AG04450 (cell line): ENCODE measurements around the gene TUBGCP2. TPM values are rescaled to one million over a fixed set of nuclear protein-coding genes. Genes with fewer than 3 reads are reported as not detected.

ENCODE experiments used
- CTCF ChIA-PET: fragments of 300-600, 350-600 bp; formaldehyde crosslinking; extraction: SDS; loops from one replicate; lab custom pipeline; 2022; ENCODE audit warnings: antibody characterized with exemption, inconsistent platforms; lab: Charles Lee
- POLR2A ChIA-PET: fragments of 350-600 bp; formaldehyde crosslinking; extraction: SDS; loops from one replicate; lab custom pipeline; 2021; ENCODE audit warnings: antibody characterized with exemption, inconsistent platforms; lab: Yijun Ruan, JAX
- DNase-seq: peaks from one replicate; pipeline ENCODE4 v3.0.0-alpha.2; 2011; ENCODE audit warnings: low read depth, low spot score
- H3K27ac ChIP-seq: one replicate; pipeline ENCODE4 v1.5.1; 2012; ENCODE audit warnings: low read depth, low read length, control low read depth
- H3K27me3 ChIP-seq: one replicate; pipeline ENCODE4 v1.6.0; 2012; ENCODE audit warnings: low read length; ENCODE audit not compliant: control insufficient read depth, insufficient read depth
- H3K4me3 ChIP-seq: 2 replicates; pipeline ENCODE4 v1.5.1; 2011; ENCODE audit warnings: mild to moderate bottlenecking, low read depth, low read length, control low read depth
- H3K9me3 ChIP-seq: 2 replicates; pipeline ENCODE4 v1.5.1; 2012; ENCODE audit warnings: low read length; ENCODE audit not compliant: control insufficient read depth, insufficient read depth
- CTCF ChIP-seq: IDR thresholded peaks from 2 replicates; pipeline ENCODE4 v1.5.1; 2011; ENCODE audit warnings: low read depth, low read length, control low read depth, inconsistent platforms
- polyA plus RNA-seq: library from polyadenylated mRNA; depleted of rRNA; stranded (reverse); fragments of >200 nt; gene quantifications from 2 replicates; pipeline ENCODE4 v1.2.3, GENCODE V29; 2011

Gene TUBGCP2
- polyA plus RNA-seq, 1 experiment = 40.0 TPM

- CTCF ChIA-PET = no interaction called here
These were observed 70.8 kb downstream of the TUBGCP2 start, which contains the start of gene VENTX for GRCh38 chr10:133237588-133238465. Gene VENTX (plus strand): TSS chr10:133237855. CDS start chr10:133237915, 60 bp downstream.

GRCh38 chr10:133237241-133237587 lies 71.5 kb downstream of the TUBGCP2 start:
- H3K27me3 ChIP-seq = peaks cover 70% of the 10 kb centered on the region
- peaks cover 3% of the 10 kb centered on the region; the same call in 1 of the 2 replicates for H3K9me3 ChIP-seq
- no peak overlapping the region for H3K27ac ChIP-seq
- TF ChIP-seq CTCF = no peak
- no peak overlapping the region for H3K4me3 ChIP-seq
- POLR2A ChIA-PET = no interaction called here
- DNase-seq = no peak
- CTCF ChIA-PET = no interaction called here

More at GRCh38 chr10:133237588-133238465, 70.8 kb downstream of the TUBGCP2 start, which contains the start of gene VENTX:
- no peak for TF ChIP-seq CTCF
- POLR2A ChIA-PET = no interaction called here
- DNase-seq = no peak
- Histone ChIP-seq H3K4me3 (no peak within 1 kb of the TSS), H3K9me3 (peaks cover 3% of the 10 kb centered on the region; the same call in 1 of the 2 replicates), H3K27me3 (peaks cover 67% of the 10 kb centered on the region), H3K27ac (no peak within 1 kb of the TSS)

GRCh38 chr10:133236401-133237240 lies 72.1 kb downstream of the TUBGCP2 start:
- no peak for TF ChIP-seq CTCF
- Histone ChIP-seq H3K27ac (no peak overlapping the region), H3K4me3 (no peak overlapping the region), H3K27me3 (peaks cover 75% of the 10 kb centered on the region), H3K9me3 (peaks cover 3% of the 10 kb centered on the region; the same call in 1 of the 2 replicates)
- POLR2A ChIA-PET = no interaction called here
- DNase-seq = no peak
- CTCF ChIA-PET = no interaction called here

GRCh38 chr10:133235932-133236331 lies 72.7 kb downstream of the TUBGCP2 start:
- Histone ChIP-seq H3K4me3 (no peak overlapping the region), H3K27ac (no peak overlapping the region), H3K27me3 (peaks cover 75% of the 10 kb centered on the region), H3K9me3 (peaks cover 3% of the 10 kb centered on the region; the same call in 1 of the 2 replicates)
- CTCF ChIA-PET = no interaction called here
- no peak for TF ChIP-seq CTCF
- POLR2A ChIA-PET = no interaction called here
- DNase-seq = no peak
